HG02642 (cell line): Measurements from ENCODE around the gene ERBB4.
"Not testable (repeated sequence)": the region's sequence is repeated elsewhere in the genome, so short reads cannot be mapped to it uniquely, and the experiment has no call there.

Experiments
- ATAC-seq: cut with Tn5 transposase; IDR thresholded peaks from one replicate; pipeline ENCODE4 v1.9.1; 2021; ENCODE audit warnings: mild to moderate bottlenecking; ENCODE audit not compliant: unreplicated experiment, poor library complexity

ERBB4 gene

DNA sequence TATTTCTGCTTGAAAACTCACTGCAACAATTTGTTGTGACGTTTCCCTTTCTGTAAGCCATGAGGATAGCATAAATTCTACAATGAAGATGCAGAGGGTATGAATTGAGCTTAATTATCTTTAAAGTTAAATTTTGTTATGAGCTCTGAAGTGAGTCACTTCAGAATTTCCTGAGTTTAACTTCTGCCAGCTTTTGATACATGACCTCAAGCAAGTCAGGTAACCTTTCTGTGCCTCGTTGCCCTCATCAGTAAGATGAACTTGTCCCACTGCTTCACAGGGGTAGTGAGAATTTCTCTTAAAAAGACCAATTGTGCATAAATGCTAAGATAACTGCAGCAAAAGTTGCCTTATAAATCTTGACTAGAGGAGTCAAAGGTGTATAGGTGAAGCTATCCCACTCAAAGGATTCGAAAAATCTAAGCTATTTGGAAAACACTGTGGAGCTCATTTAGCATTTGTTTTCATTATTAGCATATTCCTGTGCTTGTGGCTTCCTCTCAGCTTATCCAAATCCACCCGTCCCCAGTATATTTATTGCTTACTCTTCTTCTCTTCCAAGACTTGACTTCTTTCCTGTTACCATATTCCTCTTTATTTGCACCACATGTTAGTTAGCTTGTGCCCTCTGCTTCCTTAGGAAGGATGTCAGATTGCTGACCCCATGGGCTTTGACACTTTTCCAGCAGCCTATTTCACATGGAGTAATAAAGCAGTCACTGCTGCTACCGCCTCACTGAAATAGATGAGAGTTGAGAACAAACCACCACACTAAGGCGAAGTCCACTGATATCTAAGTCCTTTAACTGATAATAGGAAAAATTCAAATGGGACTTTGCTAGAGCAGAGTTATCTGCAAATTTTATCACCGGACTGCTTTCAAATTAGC, 428.6 kb downstream of the ERBB4 start:
- no peak for ATAC-seq

DNA sequence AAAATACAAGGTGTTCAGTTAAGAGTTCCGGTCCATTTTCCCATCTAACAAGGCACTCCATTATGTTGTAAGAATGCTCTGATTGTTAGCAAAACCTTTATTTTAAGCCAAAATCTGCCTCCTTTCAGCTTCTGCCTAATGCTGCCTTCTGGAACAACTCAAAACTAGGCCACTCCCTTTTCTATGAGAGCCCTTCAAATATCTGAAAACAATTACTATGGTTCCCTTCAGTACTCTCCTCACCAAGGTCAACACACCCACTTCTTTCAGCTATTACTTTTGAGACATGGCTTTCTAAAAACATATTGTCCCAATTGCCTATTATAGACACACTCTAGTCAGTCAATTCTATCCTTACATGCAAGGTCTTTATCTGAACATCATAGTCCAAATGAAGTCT, 429.4 kb downstream of the ERBB4 start:
- no peak for ATAC-seq

DNA sequence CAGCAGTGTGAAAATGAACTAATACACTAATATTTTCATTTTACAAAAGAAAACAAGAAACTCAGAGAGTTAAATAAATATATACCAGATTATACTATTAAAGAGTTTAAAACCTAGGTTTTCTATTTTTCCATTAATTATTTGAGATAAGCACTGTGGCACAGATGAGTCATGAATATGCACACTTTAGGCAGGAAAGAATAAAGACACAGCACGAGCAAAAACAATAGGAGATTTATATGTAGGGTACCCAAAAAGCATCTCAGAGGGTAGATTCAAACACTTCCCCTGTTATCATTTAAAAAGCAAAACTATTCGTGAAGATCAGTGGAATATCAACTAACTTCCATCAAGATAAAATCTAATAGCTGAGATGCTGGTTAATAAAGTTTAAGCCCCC, 430.6 kb downstream of the ERBB4 start:
- no peak for ATAC-seq

GRCh38 chr2:212107014-212107413, 431.6 kb downstream of the ERBB4 start:
- ATAC-seq, result no peak

- not testable (repeated sequence) for ATAC-seq
Observed at GRCh38 chr2:212106536-212106935, 432.1 kb downstream of the ERBB4 start.

DNA sequence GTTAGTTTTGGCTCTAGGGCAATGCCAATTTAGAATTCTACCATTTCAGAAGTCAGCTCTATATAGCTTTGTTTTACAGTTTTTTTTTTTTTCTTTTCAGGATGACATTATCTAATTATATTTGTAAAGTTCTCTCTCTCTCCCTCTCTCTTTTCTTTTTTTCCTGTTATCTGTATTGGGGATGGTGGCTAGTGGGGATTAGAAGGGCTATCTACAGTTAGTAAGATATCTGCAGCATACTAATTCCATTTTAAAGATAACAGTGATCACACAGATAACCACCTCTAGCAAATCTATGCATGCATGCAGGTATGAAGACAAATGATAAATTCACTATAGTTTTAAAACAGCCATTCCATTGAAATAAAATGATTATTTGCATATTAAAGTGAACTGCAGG, 438.9 kb downstream of the ERBB4 start:
- ATAC-seq, result no peak

DNA sequence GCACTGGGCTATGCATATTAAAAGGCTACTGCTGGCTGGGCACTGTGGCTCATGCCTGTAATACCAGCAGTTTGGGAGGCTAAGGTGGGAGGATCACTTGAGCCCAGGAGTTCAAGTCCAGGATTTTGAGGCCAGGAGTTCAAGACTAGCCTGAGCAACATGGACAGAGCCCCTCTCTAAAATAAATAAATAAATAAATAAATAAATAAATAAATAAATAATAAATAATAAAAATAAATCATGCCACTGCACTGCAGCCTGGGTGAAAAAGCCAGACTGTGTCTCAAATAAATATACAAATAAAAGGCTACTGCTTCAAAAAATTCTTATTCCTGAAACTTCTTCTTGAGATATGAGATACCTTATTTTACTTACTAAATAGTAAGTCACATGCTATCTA, 439.6 kb downstream of the ERBB4 start:
- ATAC-seq, result no peak

- ATAC-seq, result no peak
Observed at GRCh38 chr2:212097001-212097400, 441.6 kb downstream of the ERBB4 start.

DNA sequence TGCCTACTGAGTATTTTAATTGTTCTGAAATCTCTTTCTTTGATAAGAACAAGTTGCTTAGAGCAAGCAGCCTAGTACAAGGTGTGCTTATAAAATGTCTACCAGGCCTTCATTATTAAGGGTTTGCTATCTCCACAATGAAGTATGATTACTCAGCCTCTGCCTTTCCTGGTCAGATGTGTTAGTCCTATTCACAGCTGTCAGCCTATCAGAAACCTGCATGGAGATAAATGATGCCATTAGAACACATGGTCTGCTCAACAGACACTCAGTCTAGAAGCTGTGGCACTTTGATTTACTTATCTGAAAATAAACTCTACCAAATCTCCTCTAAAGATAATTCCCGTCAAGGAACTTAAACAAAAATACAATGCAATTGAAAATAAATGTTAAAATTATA, 448.7 kb downstream of the ERBB4 start:
- ATAC-seq, result no peak

DNA sequence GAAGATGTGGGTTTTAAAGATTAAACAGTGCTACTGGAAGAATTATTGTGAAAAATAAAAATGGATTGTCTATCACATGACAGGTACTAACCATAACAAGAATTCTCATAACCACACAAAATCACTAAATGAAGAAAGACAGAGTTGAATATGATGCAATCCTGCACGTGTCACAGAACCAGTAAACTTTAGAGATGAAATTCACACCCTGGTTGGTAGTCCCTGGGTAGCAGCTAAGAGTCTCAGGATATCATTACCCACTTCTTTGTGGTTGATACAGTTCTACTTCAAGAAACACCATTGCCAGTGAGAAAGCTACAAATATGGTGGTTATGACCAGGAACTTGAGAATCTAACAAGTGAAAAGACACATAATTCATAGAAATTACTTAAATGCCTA, 450.2 kb downstream of the ERBB4 start:
- ATAC-seq, result no peak

GRCh38 chr2:212083492-212083891, 455.1 kb downstream of the ERBB4 start:
- ATAC-seq, result no peak

DNA sequence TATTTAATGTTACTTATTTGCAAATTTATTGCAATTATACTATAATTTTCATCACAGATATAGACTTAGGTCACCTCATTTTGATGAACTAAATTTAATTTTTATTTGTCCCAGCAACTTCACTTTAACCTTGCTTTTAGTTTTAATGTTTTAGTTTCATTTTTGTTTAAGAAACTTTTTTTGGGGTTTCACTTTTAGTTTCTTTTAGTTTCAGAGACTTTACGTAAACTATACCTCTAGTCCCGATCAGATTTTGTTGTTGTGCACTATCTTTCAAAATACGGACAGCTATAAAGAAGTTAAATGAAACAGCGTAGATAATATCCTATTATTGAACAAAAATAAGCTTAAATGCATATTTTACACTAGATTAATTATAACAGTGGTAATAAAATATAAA, 460.5 kb downstream of the ERBB4 start:
- no peak for ATAC-seq

GRCh38 chr2:212076456-212076855, 462.1 kb downstream of the ERBB4 start:
- no peak for ATAC-seq

DNA sequence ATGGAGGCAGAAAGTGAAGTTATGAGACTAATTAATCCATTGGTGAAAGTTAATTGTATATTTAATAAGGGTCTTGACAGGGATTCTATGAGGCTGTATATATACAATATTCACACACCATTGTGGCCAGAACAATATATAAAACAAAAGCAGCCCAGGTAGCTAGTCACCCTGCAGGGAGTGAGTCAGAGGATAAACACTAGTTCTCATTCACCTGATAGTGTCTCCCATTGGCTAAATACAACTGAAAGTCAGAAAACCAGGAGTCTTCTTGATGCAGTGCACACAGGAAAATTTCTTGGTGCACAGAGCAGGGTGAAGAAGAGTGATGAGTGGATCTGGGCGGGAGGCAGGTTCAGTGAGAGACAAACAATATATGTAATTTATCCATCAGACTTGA, 465.2 kb downstream of the ERBB4 start:
- ATAC-seq, result no peak

DNA sequence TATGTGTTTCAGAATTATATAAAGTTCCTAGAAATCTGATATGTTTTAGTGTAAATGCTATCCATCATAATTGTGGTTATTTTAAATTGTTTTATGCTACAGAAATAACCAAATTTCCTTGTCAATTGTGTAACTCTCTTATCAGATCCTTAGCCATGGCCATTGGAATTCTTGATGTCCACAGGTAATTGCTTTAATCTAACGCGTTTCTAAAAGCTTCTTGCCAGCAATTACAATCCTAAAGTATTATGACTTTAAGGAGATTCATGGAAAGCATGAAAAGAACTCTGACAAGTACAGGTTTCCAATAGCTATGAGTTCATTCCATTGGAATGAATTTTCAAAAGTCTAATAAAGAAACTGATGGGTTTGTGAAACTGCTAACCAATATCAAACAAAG, 472.1 kb downstream of the ERBB4 start:
- ATAC-seq, result no peak

DNA sequence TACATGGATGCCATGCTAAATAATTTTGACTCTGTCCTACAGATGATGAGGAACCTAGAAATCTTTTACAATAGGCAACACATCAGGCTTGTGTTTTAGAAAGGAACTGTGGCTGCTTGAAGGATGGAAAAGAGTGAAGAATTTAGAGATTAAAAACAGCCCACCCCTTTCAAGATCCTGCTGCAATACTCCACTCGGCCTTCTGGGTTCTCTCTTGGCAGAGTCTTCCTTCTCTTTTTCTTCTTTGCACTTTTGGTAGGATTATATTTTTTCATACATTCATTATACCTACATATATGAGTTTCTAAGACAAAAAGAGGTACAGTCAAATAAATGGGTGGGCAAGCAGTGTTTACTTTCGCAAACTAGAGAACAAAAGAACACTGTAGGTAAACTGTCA, 474.3 kb downstream of the ERBB4 start:
- ATAC-seq, result no peak

DNA sequence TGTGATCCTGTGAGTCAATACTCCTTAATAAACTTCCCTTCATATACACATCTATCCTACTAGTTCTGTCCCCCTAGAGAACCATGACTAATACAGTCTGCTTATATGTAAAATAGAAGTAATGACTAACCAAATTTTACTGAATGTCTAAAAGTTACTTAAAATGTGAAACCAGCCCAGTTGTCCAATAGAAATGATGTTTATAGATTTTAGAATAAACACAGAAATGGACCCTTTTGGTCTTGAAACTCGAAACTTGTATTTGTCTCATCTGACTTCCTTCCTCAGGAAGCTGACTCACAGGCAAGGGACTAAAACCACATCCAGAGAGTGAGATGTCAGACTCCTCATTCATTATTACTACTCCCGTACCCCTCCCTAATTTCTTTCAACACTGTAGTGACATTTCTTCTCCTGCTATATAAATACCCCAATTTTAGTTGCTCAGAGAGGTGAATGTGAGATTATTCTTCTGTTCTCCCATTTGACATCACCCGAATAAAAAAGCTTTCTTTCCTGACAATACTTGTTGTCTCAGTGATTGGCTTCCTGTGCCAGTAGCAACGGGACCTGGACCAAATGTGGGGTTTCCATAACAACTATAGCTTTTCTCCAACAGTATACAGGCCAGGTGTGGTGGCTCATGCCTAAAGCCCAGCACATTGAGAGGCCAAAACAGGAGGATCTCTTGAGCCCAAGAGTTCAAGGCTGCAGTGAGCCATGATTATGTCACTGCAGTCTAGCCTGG, 486.0 kb downstream of the ERBB4 start:
- ATAC-seq, result no peak

- no peak for ATAC-seq
Observed at GRCh38 chr2:212050871-212051270, 487.7 kb downstream of the ERBB4 start.

DNA sequence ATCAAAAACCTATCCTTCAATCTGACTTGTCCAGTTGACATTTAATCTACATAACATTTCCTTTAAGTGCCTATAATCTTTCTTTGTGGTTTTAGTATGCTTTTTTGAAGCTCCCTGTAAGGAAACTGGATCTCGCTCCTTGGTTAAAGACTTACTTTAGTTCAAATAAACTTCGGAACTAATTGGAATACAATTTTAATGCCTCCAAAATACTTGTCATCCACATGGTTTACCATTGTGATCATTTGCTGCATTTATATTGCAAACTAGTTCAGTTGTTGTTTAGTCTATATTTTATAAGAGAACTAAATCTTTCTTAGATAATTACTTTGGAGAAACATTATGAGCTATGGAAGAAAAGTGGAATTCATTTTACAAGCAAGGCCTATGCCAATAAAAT, 496.0 kb downstream of the ERBB4 start:
- ATAC-seq, result no peak

DNA sequence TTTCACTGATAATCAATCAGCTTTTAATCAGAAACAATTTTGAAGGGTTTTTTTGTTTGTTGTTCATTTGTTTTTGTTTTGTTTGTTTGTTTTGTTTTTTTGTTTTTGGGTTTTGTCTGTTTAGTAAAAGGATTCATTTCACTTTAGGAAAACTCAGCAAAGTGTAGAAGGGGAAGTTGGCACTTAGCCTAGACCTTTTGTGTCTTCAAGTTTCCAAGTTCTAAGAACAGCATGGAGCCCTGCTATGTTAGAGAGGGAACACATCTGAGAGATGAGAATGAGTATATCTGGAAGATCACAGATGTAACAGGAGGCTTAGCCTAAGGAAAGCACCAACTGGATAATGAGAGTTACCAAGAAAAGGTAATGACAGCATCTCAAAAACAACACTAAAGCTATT, 501.5 kb downstream of the ERBB4 start:
- ATAC-seq, result no peak

GRCh38 chr2:212034841-212035585, 503.6 kb downstream of the ERBB4 start:
- no peak for ATAC-seq
